Astrocyte of the spinal cord (primary cell): ENCODE measurements around the gene FBLN5.

ENCODE experiments used
- DNase-seq: peaks from one replicate; pipeline ENCODE4 v3.0.0; 2011; ENCODE audit warnings: low read depth, low spot score
- H3K4me3 ChIP-seq: 2 replicates; pipeline ENCODE4 v1.5.1; 2011; ENCODE audit warnings: low read depth, mild to moderate bottlenecking, low read length, moderate library complexity
- CTCF ChIP-seq: IDR thresholded peaks from 2 replicates; pipeline ENCODE4 v1.5.1; 2012; ENCODE audit warnings: low read depth, mild to moderate bottlenecking, low read length, inconsistent platforms
- in situ Hi-C: cut with HindIII; loops from 2 replicates; pipeline ENCODE4 v1.10.0; 2017; ENCODE audit warnings: low sequenced_read_pairs

Gene FBLN5

GRCh38 chr14:91862417-91862816, 85.1 kb downstream of the FBLN5 start:
- in situ Hi-C loops: no loop called here
- H3K4me3 ChIP-seq: no peak overlapping the region
- no peak for TF ChIP-seq CTCF

GRCh38 chr14:91861091-91861490, 86.4 kb downstream of the FBLN5 start:
- no peak for DNase-seq
- no peak overlapping the region for H3K4me3 ChIP-seq
- TF ChIP-seq CTCF: no peak
- in situ Hi-C loops: no loop called here

More at GRCh38 chr14:91862417-91862816, 85.1 kb downstream of the FBLN5 start:
- no peak for DNase-seq

- DNase-seq: no peak
- no peak for TF ChIP-seq CTCF
- in situ Hi-C loops: no loop called here
- H3K4me3 ChIP-seq: no peak overlapping the region
Measured at GRCh38 chr14:91860238-91860637, 87.3 kb downstream of the FBLN5 start.

- H3K4me3 ChIP-seq: no peak overlapping the region
- in situ Hi-C loops: no loop called here
- DNase-seq: peak; percentile 44
- no peak for TF ChIP-seq CTCF
Measured at GRCh38 chr14:91858536-91859275, 88.8 kb downstream of the FBLN5 start.

GRCh38 chr14:91857614-91858013, 89.9 kb downstream of the FBLN5 start:
- TF ChIP-seq CTCF: no peak
- no peak for DNase-seq
- H3K4me3 ChIP-seq: no peak overlapping the region
- in situ Hi-C loops: no loop called here

- DNase-seq: no peak
- no peak for TF ChIP-seq CTCF
- no peak overlapping the region for H3K4me3 ChIP-seq
- in situ Hi-C loops: no loop called here
Measured at GRCh38 chr14:91854327-91854934, 93.1 kb downstream of the FBLN5 start.
